HG02678 (cell line): ENCODE data around the gene PXMP4.
"Not testable (repeated sequence)": the region's sequence is repeated elsewhere in the genome, so short reads cannot be mapped to it uniquely, and the experiment has no call there.

Experiments
- ATAC-seq: cut with Tn5 transposase; IDR thresholded peaks from one replicate; pipeline ENCODE4 v1.9.1; 2021; ENCODE audit warnings: mild to moderate bottlenecking, moderate library complexity; ENCODE audit not compliant: unreplicated experiment

PXMP4 gene

GRCh38 chr20:33704197-33704924 lies 15.7 kb downstream of the PXMP4 start:
- no peak for ATAC-seq

- no peak for ATAC-seq
Observed at GRCh38 chr20:33703498-33704137, 16.5 kb downstream of the PXMP4 start.

- ATAC-seq, result no peak
Observed at GRCh38 chr20:33702861-33703260, 17.2 kb downstream of the PXMP4 start.

GRCh38 chr20:33701629-33702450 lies 18.3 kb downstream of the PXMP4 start:
- no peak for ATAC-seq

- not testable (repeated sequence) for ATAC-seq
Observed at GRCh38 chr20:33700696-33701441, 19.2 kb downstream of the PXMP4 start.

- not testable (repeated sequence) for ATAC-seq
Observed at GRCh38 chr20:33698966-33699365, 21.1 kb downstream of the PXMP4 start.

- ATAC-seq, result no peak
Observed at GRCh38 chr20:33697129-33697528, 23.0 kb downstream of the PXMP4 start.

GRCh38 chr20:33696448-33696847 lies 23.7 kb downstream of the PXMP4 start:
- ATAC-seq, result no peak

- ATAC-seq, result no peak
Observed at GRCh38 chr20:33694639-33695012, 25.5 kb downstream of the PXMP4 start.

GRCh38 chr20:33693741-33694638 lies 26.1 kb downstream of the PXMP4 start:
- ATAC-seq, result no peak

GRCh38 chr20:33693289-33693688 lies 26.8 kb downstream of the PXMP4 start:
- ATAC-seq, result no peak

- no peak for ATAC-seq
Observed at GRCh38 chr20:33689973-33690372, 30.1 kb downstream of the PXMP4 start.

- ATAC-seq, result no peak
Observed at GRCh38 chr20:33689493-33689892, 30.6 kb downstream of the PXMP4 start.

- no peak for ATAC-seq
Observed at GRCh38 chr20:33688938-33689424, 31.1 kb downstream of the PXMP4 start.

- no peak for ATAC-seq
Observed at GRCh38 chr20:33687993-33688937, 31.8 kb downstream of the PXMP4 start.

GRCh38 chr20:33687370-33687915 lies 32.7 kb downstream of the PXMP4 start:
- ATAC-seq, result no peak

GRCh38 chr20:33686984-33687366 lies 33.1 kb downstream of the PXMP4 start:
- no peak for ATAC-seq
